ENCODE data around the gene LRRC18.

LRRC18 gene

GRCh38 chr10:48939790-48940325 lies at the start of gene LRRC18:
Gene LRRC18, minus strand, starts transcription at chr10:48939840. Its CDS starts 25,685 bp downstream, at chr10:48914155.
- no peak for FAIRE-seq
- no peak for DNase-seq (ENCODE audit: extremely low spot score, insufficient read length, low read depth)

- DNase-seq (ENCODE audit: extremely low spot score, insufficient read length, low read depth) (no peak), FAIRE-seq (no peak)
These were observed 46.0 kb upstream of the LRRC18 start for GRCh38 chr10:48985621-48986158.

DNA sequence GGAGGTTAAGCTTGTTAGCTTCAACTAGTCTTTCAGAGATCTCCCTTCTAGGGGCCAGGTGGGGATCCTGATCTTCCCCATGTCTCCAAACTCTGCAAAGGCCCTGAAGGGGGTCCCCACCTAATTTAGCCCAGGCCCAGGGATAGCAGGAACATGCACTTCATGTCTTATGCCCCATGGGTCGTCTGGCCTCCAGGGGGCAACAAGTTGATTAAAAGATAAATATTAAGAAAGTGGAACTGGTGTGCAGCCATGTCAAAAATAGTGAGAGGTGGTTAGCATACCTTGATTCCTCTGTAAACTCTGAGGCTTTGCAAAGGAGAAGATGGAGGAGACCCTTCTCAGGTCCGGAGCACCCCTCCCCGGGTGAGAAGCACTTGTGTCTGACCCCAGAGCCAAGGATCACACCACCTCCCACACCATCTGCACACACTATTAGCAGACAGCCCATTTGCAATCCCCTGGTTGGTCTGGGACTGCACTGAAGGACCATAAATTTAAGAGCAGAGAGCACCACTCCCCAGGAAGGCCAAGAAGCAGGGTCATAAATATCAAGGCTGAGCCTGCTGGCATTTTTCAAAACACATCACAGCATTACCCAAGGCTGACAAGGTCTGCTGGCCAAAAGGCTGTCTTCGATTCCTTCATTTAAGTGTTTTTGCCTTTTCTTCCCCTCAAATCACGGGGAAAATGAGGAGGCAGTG lies 44.2 kb upstream of the LRRC18 start:
- no peak for FAIRE-seq
- DNase-seq (ENCODE audit: extremely low spot score, insufficient read length, low read depth): no peak

- DNase-seq (ENCODE audit: extremely low spot score, insufficient read length, low read depth) (no peak), FAIRE-seq (no peak)
These were observed 42.9 kb upstream of the LRRC18 start for GRCh38 chr10:48982584-48982983.

GRCh38 chr10:48981310-48981907 lies 41.8 kb upstream of the LRRC18 start:
- DNase-seq (ENCODE audit: extremely low spot score, insufficient read length, low read depth) (peak; percentile 29), FAIRE-seq (peak; percentile 64)

DNA sequence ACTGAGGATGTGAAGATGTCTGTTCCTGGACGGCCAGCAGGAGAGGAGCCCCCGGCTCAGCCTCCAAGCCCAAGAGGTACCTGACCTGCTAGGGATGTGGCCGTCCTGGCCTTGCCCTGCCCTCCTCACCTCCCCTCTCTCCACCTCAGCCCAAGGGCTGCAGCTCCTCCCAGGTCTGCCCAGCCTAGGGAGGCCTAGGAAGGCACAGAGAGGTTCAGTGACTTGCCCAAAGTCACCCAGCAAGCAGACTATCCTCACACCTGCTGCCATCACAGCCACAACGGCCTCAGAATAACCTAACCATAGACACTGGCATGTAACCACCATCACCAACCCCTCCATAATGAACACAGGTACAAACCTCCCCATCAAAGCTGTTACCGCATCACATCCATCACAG lies 38.7 kb upstream of the LRRC18 start:
- FAIRE-seq: no peak
- DNase-seq (ENCODE audit: extremely low spot score, insufficient read length, low read depth): no peak

DNA sequence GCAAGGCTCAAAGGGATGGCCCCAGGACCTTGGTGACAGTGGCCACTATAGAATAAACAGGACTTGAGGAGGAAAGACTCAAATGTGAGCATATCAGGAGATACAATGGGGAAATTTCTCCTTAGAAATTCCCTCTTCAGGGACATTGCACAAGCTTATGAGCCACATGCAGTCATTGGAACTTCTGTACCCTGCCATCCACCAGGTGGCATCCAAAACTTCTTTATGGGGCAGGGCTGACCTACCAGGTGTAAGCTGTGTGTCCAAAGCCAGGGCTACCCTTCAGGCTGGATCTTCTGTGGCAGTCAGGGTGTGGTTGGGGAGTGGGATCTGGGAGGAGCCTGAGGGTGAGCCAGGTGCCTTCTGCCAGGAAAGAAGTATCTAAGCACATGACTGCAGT lies 36.6 kb upstream of the LRRC18 start:
- no peak for FAIRE-seq
- no peak for DNase-seq (ENCODE audit: extremely low spot score, insufficient read length, low read depth)

GRCh38 chr10:48974510-48975156 lies 35.0 kb upstream of the LRRC18 start:
- no peak for FAIRE-seq
- no peak for DNase-seq (ENCODE audit: extremely low spot score, insufficient read length, low read depth)

DNA sequence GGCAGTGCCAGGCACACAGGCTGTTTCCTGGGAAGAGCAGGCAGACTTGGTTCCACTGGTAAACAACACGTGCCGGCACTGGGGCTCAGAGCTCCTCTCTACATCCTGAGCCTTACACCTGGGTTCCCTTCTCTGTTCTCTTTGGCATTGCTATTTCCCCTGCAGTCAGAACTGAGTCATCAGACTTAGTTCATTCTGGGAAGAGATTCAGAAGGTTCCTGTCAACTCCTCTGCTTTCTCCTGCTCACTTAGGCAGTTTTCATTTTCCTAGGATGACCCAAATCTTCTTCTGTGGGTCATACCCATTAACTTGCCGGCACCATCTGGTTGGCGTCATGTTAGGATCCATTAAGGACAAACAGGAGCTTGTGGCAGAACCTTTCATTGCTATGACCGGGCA lies 33.4 kb upstream of the LRRC18 start:
- DNase-seq (ENCODE audit: extremely low spot score, insufficient read length, low read depth) (no peak), FAIRE-seq (no peak)

- DNase-seq (ENCODE audit: extremely low spot score, insufficient read length, low read depth): no peak
- no peak for FAIRE-seq
These were observed 31.0 kb upstream of the LRRC18 start for GRCh38 chr10:48970654-48971053.

DNA sequence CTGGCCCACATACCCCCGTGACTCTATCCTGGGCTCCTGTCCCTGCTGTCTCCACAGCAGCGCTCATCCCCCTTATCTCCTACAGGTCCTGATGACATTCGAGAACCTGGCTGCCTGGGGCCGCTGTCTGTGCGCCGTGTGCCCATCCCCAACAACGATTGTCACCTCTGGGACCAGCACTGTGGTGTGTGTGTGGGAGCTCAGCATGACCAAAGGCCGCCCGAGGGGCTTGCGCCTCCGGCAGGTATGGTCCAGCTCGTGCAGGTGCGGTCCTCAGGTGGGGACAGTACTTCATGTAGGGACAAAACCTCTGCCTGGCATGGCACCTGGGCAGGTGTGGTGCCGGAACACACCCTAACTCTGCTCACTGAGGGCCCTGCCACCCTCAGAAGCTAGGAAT lies 30.4 kb upstream of the LRRC18 start:
- FAIRE-seq (no peak), DNase-seq (ENCODE audit: extremely low spot score, insufficient read length, low read depth) (no peak)

DNA sequence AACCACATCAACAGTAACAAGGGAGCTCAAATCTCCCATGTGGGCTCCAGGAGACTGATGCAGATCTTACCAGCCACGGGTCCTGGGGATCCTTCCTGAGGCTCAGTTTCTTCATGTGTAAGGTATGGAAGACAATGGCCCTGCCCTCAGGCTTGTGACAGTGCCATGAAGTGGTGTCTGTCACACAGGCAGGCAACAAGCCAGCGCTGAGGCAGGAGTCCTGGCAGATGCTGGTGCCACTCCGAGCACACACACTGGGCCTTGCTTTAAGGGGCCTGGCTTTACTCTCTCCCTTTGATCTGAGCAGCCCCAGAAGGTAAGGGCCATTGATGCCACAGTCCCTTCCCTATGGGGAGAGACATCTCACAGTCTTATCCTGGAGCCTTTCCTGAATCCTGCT lies 28.4 kb upstream of the LRRC18 start:
- DNase-seq (ENCODE audit: extremely low spot score, insufficient read length, low read depth) (no peak), FAIRE-seq (no peak)

DNA sequence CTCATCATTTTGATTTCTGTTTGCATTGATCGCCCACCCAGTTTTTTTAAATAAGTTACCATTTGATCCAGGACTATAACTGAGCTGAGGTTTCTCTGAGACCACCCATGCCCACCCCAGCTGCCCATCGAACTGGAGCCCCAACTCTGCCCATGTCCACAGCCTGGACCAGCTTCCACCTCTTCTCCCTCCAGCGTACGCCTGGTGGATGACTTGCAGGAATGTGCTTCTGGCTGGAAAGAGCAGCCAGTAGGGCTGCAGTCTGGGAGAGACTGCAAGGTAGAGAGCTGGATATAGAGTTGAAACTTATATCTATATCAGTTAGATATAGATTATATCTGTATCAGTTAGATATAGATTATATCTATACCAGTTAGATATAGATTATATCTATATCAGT lies 25.8 kb upstream of the LRRC18 start:
- DNase-seq (ENCODE audit: extremely low spot score, insufficient read length, low read depth): no peak
- FAIRE-seq: no peak

DNA sequence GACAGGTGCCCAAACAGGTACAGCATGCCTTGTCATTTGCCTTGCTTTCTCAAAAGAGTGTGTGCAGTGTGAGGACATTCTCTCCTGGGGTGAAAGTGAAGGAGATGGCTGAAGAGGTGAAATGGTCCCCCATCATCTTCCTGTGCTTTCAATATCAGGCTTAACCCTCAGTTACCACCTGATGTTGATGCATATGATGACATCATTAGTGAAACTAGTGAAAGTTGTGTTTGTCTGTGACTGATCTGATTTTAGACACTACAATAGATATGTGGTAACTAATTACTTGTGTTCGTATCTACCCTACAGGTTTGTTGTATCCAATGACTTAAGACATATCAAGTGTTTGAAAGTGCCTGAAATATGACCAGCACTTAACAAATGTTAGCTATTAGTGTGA lies 24.4 kb upstream of the LRRC18 start:
- DNase-seq (ENCODE audit: extremely low spot score, insufficient read length, low read depth): no peak
- no peak for FAIRE-seq

DNA sequence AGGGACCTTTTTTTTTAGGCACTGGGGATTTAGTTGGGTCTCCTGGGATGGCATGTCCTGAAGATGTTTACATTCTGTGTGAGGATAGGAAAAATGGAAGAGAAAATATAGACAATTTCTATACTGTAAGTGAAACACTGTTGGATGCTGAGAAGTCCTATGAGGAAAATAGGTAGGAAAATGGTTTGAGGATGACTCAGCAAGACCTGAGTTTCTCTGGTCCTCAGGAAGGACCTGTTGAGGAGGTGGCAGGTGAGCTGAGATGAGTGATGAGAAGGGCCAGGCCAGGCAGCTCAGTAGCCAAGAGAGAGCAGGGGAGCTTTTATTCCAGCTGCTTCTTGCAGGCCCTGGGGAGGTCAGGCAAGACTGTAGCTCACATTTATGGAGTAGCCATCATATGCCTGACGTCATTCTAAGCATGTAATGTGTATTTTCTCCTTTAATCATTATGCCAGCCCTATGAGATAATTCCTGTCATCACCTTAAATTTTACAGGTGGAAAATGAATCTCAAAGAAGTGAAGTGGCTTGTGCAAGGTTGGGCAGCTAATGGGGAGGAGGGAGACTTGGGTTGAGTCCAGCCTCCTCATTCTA lies 19.1 kb upstream of the LRRC18 start:
- FAIRE-seq (no peak), DNase-seq (ENCODE audit: extremely low spot score, insufficient read length, low read depth) (no peak)

DNA sequence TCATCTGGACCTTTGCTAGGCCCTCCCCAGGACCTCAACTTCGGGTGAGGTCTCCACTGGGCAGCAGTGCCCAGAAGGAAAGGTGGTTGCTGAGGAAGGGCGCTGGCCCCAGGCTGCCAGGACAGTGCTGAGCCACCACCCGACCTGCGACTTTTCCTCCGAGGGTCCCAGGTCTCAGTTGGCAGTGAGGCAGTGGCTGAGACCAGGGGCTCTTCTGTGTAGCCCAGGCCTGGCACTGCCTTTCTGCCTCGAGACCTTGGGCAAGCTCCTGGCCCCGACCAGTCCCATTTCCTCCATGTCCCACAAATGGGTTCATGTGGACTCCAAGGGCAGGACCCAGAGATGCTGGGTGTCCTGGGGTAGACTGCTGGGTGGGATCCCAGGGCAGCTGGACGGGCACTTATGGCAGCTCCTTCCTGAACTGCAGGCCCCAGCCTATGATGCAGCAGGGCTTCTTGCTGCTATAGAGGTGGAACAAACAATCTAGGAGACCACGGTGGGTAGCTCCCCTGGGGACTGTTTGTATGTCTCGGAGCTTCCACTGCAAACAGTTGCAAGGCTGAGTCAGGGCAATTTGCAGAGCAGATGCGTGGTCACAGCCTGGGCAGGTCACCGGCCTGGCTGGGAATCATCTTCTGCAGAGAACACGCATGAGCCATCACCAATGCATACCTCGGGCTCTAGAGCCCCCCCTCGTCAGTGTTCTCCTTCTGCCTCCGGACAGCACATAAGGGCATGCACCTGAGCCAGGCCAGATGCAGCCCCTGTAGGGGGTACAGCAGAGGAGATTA lies 17.9 kb upstream of the LRRC18 start:
- DNase-seq (ENCODE audit: extremely low spot score, insufficient read length, low read depth): no peak
- no peak for FAIRE-seq

DNA sequence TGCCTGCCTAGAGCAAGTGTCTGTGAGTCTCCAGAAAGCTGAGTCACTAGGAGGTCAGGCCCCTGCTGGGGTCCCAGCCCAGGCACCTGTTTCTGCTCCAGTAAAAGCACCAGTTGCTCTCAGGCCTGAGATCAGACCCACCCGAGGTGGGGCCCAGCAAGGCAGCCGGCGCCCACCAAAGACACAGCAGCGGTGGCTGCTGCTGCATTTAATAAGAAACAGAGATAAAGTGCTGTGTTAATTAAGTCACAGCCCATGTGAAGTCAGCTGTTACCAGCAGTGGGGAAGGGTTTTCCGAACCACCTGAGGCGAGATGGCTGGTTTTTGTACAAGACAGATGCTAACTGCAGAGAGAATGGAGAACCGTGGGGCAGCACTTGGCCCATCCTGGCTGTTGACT lies 12.1 kb upstream of the LRRC18 start:
- no peak for DNase-seq (ENCODE audit: extremely low spot score, insufficient read length, low read depth)
- no peak for FAIRE-seq

- FAIRE-seq: no peak
- DNase-seq (ENCODE audit: extremely low spot score, insufficient read length, low read depth): no peak
These were observed 8.9 kb upstream of the LRRC18 start for GRCh38 chr10:48948470-48949037.

DNA sequence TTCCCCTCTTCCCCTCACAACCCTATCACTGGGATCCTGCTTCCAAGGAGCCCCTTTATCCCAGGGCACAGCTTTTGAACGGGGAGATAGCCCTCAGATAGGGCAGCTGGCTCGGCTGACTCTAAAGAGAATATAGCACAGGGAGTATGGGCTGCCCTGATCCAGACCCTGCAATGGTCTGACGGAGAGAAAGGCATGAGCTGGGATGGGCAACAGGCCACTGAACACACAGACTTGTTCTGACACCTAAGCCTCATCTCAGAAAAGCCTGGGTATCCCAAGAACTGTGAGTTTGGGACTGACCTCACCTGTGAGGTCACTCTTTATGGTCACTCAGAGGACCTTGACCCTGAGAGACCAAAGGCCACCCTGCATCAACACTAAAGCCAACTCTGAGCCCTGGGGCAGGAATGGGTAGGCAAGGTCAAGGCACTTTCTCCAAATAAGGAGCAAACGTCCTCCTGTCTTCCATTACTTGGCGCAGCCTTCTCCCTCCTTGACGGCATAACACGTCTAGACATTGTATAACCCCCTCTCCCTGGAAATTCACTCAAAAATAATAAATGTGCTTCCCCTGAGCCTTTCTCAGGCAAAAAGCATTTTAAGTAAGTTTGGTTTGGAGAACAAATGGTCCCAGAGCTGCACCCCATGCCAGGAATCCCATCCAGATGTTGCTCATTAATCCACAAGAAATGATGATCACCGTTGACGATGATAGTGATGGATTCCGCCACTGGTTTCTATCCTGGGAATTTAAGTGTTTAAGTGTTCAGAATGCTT lies 8.2 kb upstream of the LRRC18 start:
- no peak for FAIRE-seq
- DNase-seq (ENCODE audit: extremely low spot score, insufficient read length, low read depth): no peak

Data from GM18507 (cell line).